SIG-M5 (cell line): ENCODE data around the gene HEPN1.

ENCODE experiments used
- DNase-seq: peaks from one replicate; lab custom pipeline; 2025; lab: John Stamatoyannopoulos, UW

The HEPN1 gene

DNA sequence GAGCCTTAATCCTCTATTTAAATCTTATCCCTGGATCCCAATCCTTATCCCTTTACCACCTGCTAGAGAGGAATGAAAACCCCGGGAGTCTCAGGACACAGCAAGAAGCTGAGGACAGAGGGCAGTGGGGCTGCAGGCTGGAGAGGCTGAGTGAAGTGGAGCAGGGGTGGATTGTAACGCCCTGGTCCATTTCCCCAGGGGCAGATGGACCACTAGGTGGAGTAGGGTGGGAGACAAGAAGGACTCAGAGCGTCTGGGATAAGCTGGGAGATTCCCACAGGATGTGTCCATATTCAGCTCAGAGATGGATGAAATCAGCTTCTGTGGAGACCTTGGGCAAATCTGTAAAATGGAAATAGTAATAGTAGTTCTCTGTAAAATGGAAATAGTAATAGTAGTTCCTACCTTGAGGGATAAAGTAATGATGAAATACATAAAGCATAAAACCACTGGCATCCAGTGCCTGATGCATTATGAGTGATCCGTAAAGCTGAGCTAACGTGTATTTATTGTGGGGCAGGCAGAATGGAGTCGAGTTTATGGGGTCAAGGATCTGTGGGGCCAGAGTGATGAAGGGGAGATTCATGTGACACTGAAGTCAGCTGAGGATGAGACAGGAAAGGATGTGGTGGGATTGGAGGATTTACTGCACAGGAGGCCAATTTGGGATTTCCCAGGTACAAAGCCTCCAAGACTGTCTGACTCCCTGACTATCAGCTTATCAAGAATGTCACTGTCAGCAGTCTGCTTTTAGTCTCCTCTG lies 19.5 kb upstream of the HEPN1 start:
- DNase-seq: no peak

DNA sequence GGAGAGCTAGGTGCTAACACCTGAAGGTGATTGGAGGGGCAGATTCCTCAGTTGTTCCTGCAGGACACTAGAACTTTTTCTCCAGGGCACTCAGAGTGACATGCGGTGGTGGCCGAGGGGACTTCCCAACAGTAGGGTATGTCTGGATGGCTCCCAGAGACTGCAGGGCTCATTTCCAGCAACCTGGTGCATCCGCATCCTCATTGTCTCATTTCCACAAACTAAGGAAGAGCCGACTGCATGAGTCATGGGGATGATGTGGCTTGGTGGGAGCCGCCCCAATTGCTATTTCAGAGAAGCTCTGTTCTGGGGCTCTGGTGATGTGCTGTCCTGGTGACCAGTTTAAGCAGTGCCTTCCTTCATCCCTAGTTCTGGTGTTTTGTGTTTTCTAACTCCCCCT lies 18.6 kb upstream of the HEPN1 start:
- no peak for DNase-seq

DNA sequence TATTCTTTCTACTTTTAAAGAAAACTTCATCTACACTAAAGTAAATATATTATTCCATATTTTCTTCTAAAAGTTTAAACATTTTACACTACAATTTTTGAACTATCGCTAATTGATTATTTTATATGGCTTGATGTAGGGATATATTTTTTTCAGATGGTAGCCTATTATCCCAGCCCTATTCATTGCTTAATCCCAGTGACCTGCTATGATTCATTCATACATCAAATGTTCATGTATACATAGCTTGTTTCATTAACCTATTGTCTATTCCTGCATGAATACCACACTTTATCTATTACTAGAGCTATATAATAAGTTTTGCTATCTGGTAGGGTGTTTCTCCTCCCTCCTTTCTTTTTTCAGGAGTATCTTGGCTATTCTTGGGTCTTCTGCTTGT lies 16.4 kb upstream of the HEPN1 start:
- DNase-seq: no peak

DNA sequence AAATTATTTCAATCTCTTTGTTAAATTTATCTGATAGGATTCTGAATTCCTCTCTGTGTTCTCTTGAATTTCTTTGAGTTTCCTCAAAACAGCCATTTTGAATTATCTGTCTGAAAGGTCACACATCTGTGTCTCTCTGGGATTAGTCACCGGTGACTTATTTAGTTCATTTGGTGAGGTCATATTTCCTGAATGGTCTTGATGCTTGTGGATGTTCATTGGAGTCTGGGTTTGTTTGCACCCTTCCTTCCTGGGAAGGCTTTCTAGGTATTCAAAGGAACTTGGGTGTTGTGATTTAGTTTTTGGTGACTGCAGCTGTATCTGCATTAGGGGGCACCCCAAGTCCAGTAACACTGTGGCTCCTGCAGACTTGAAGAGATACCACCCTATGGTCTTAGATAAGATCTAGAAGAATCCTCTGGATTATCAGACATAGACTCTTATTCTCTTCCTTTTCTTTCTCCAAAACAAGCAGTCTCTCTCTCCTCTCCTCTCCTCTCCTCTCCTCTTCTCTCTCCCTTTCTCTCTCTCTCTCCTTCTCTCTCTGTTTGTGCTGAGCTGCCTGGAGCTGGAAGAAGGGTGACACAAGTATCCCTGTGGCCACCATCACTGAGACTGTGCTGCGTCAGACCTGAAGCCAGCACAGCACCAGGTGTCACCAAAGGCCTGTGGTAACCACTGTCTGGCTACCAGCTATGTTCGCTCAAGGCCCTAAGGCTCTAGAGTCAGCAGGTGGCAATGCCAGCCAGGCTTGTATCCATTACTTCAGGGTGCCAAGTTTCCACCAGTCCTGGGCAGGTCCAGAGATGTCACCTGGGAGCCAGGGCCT lies 3.3 kb upstream of the HEPN1 start:
- DNase-seq: no peak

DNA sequence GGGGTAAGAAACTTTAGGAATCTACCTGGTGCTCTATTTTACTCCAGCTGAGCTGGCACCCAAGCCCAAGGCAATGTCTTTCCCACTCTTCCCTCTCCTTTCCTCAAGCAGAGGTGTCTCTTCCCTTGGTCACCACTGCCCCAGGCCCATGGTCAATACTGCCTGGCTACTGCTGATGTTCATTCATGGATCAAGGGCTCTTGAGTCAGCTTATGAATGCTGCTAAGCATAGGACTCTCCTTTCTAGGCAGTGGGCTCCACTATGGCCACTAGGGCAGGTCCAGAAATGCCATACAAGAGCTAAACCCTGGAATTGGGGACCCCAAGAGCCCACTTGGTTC lies 2.7 kb upstream of the HEPN1 start:
- no peak for DNase-seq

DNA sequence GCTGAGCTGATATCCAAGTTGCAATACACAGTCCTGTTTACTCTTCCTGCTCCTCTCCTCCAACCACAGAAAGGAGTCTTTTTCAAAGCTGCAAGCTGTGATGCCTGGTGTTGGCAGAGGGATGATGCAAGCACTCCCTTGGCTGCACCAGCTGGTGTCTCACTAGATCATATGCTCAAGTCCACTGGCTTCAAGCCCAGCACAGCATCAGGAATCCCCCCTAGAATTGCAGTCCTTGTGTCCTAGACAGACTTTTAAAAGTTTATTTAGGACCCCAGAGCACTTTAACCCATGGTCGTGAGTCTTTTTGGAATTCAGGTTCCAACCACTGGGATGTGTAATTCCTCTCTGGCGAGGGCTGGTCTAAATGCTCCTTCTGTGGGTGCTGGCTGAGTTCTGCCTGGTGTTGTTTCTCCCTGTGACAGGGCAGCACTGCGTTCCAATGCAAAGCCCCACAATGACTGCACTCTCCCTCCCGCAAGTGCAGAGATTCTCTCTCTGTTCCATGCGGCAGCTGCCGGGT lies 1.9 kb upstream of the HEPN1 start:
- no peak for DNase-seq

DNA sequence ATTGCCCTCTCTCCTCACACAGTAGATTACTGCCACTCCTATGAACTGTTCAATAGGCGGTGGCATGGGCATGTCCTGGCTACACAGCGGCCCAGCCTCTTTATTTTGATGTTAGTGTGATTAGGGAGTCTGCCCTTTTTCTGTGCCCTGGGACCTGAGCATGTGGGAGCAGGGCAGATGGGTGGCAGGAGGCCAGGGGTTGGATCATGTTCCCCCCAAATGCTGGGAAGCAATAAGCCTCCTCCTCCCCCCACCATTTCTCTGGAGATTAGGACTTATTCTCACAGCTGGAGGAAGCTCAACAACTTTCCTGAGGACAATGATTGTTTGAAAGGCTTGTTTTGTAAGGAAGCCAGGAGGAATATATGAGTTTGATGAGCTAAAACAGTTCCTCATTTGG lies 848 bp downstream of the HEPN1 start:
- no peak for DNase-seq

DNA sequence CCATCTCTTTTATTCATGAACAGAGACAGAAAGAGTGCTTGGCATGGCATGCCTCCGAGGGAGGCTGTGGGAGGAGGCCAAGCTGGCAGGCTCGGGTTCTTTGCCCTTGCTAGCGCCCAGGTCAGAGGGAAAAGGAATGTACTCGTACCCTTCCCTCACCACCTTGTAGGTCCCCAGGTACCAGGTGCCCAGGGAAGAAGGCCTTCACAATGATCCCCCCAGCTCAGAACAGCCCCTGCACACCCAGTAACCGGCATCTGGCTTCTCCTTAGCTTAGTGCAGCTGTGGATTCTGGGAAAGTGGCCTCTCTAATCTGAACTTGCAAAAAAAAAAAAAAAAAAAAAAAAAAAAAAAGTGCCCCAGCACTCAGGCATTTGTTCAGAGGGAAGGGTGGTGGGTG lies 1.3 kb downstream of the HEPN1 start:
- DNase-seq: no peak

DNA sequence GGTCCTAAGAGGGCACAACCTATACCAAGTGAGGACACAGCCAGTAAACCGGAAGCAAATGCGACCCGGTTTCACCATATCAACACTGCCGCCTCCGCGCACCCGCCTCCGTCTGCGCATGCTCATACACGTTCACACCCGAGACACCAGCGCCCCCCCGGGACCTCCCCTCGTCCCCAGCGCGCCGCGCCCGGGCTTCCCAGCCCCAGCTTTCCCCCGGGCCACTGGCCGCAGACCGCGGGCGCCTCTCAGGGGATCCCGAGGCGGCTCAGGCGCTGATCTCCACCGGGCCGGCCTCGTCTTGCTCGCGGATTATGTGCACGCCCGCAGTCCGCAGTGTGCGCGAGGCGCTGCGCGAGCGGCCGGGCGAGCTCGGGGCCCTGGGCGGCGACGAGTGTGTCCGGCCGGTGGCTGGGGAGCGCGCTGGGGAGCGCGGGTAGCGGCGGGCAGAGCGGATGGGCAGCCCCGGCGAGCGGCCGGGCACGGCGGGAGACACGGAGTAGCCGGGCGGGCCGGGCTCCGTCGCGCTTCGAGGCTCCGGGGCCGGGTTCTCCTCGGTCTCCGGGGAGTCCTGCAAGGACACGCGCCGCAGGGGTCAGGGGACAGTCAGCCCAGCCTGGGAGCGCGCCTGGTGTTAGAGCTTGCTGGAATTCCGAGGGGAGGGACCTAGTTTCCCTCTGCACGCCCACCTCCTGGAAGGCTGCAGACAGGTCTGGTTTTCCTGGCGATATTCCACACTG lies 2.0 kb downstream of the HEPN1 start:
- no peak for DNase-seq

DNA sequence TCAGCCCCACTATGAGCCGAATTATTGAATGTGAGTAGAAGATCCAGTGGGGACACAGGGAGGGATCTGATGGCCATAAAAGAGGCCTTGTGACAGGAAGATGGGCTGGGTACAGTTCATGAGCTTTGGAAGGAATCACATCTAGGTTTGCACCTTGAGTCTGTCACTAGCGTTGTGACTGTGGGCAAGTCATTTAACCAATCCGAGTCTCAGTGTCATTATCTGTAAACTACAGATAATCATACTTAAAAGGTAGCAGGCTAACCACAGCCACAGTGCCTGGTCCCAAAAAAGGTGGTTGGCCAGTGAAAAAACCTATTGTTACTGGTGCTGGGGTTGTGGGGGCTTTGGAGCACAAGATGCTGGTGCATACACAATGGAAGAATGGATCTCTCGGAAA lies 3.8 kb downstream of the HEPN1 start:
- no peak for DNase-seq

DNA sequence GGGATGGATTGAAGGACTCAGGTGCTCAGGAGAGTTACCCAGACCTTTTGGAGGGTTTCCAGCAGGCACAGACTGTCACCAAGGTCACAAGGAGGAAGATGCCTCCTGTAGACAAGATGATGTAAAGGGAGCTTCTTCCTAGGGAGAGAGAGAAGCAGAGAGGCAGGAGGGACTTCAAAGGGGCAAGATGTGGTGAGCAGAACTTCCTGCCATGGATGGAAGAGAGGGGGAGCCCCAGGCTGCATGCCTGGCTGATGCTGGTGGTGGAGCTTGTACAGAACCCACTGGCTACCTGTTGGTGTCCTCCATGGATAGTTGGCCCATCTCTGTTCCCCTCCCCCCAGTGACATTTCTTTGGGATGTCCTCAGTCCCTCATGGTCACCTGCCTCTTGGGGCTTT lies 4.2 kb downstream of the HEPN1 start:
- no peak for DNase-seq

DNA sequence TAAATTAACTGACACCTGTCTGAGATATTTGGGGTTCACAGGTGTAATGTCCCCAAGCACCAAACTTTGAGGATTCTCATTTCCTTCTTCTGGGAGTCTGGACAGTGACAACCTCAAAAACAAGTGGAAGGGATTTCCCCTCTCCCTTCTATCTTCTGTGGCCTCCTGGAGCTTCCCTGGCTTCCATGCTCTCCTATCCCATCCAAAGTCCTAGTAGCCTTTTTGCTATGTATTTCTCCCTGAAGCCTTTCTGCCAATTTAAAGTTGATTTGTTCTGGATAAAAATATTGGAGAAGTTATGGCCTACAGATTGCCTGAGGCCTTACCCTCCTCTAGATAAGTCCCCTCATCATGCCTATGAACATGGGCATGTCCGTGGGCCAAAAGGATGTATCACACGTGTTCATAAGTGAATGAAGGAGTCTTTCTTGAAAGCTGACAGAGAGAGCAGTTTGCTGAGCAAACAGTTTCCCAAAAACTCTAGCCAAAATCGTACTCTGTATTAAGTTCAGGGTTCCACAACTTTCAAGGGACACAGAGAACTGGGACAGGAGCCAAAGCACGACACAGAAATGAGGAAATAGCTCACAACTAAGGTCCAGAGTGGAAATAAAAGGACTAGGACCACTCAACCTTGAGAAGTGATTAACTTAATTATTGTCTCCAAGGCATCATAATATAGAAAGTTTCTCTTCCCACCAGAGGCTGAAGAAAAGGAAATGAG lies 10.1 kb downstream of the HEPN1 start:
- no peak for DNase-seq

DNA sequence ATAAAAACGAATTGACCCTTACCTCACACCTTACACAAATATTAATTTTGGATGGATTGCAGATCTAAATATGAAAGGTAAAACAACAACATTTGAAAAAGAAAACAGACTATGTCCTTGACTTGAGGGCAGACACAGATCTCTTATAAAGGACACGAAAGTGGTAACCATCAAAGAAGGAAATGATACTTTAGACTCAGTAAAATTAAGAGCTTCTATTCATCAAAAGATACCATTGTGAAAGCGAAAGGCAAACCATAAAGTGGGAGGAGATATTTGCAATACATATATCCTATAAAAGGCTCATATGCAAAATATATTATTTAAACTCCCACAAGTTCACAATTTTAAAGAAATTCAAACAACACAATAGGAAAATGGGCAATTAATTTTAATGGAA lies 11.7 kb downstream of the HEPN1 start:
- no peak for DNase-seq

DNA sequence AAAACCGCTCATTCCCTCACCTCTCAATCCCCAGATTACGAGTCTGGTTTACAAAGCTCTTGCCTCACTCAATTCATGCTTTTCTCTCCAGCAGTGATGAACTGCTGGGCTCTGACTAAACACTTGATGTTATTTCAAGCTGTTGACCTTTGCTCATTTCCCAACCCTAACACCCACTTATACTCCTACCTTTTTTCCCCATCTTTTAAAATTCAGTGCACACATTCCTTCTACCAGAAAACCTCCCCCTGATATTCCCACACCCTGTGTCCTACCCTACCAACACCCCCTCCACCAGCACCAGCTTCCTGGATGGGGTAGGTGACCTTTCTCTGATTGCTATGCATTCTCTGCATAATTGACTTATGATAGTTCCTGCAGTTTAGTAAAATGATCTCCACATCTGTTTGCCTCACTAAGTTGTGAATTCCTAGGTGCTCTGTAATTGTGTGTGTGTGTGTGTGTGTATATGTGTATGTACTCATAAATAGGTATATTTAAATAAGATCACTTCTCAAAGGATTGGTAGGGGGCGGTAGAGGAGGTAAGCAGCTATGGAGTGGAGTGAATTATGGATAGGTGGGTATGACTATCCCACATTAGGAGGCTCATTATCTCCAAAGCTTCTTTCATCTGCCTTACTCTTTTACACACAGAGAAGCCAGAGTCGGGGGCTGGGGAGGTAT lies 16.0 kb downstream of the HEPN1 start:
- no peak for DNase-seq

DNA sequence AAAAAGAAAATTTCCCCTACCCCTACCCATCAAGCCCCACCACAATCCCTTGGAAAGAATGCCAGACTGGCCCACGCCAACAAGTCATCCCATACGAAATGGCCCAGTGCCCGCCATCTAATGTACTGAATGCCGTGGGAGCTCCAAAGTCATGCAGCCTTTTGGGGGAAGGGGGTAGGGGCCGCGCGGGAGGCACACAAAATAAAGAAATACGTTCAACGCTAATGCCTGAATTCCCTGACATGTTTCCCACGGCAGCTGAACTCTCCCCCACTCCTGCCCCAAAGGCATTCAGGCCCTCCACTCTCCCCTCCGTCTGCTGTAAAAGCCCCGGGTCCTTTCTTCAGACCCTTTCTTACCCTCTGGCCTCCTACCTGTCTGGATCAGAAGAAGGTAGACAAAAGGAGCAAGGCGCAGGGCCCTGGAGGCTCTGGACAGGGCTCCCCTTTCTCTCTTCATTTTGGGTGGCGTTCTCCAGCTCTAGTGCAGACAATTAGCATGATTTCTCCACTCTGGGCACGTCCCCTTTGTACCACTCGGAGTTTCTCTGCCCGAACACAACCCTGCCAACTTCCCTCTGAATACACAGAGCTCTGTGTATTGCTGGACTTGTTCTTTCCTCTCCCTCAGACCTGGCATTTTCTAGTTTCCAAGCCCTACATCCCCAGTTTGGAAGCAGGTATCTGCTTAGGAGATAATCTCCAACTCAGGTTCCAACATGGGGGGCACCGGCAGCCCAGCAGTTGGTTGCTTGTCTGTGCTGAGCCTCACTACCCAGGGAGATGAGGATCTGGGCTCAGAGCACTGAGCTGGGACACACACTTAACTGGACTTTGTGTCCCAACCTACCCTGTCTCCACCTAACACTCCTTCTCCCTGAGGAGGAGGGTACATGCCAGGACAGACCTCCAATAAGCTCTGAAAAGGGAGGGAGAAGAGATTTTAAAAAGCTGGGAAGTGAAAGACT lies 16.8 kb downstream of the HEPN1 start, which contains the start of gene HEPACAM:
Gene HEPACAM, minus strand, starts transcription at position 500 of the 967 bp plus-strand sequence. Its CDS starts 41 bp downstream, at position 459.
- no peak for DNase-seq

DNA sequence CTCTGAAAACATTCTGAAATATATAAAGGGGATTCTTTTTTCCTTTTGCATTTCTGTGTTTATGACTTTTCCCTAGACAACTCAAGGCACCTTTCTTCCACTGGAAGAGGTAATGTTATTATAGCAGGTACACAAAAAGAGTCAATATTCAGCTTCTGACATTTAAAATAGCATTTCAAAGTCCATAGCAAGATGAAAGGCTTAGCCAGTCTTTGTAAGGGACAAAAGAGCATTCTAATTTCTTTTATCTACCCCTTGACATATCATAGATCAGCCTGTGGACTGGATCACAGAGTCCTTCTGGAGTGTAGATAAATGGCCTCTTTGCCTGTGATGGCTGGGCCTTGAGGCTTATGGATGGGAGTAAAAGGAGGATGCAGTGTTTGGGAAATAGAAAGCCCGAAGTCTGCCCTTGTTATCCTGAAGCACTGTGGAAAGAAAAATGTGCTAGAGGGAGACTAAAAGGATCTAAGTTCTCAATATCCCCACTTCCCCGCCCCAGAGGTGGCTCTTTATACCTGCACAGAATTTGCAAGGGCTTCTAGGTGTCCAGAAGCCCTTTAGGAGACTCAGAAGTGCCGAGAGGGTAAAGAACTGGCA lies 18.4 kb downstream of the HEPN1 start:
- no peak for DNase-seq

DNA sequence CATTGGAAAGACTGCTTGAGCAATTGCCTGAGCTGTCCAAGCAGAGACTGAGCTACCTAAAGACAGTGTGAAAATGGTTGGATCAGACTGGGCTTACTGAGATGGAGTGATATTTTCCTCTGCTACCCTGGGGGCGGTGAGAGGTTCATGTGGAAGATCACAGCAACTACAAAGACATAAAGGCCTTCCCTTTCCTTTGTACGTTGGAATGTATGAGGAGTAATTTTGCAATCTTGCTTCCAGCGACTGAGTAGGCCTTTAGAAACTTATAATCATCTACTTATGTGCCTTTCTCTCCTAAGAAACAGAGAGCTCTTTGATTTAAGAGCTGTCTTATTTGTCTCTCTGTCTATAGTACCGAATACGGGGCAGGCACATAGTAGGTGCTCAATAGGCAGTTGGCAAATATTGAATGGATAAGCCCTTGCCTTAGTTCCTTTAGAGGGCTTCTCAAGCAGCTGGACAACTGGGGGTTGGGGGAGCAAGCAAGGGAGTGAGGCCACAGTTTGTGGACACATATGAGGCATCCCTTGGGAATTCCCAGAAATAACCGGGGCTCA lies 19.2 kb downstream of the HEPN1 start:
- no peak for DNase-seq

DNA sequence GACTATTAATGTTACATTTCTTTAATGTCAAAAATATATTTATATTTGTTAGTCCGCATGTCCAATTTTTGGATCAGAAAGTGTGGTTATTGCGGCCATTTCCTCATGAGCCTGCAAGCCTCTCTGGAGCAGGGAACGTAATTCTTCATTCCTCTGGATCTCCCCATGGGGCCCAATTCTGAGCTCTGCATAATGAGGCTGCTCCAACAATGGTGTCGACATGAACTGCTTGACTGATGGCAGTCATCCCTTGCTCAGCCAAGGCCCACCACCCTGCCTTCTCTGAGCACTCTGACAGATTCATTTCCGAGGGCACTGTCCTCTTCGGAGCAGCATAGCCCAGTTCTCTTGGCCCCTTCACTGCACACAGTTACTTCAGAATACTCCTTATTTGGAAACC lies 19.9 kb downstream of the HEPN1 start:
- DNase-seq: no peak

DNA sequence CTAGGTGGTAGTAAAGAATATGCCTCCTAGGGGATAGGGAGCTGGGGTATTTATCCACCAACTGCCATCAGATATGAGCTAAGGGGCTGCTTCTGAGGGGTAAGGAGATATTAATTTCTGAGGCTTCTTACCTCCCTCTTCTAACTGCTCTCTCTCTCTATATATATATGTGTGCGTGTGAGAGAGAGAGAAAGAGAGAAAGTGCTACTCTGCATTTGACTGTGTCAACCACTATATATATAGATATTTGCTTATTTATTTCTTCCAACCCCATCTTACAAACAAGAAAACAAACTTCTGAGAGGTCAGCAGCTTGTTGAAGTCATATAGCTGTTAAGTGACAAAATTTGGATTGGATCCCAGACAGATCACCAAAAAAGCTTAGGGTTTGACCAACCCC lies 22.7 kb downstream of the HEPN1 start:
- no peak for DNase-seq
